ENCODE results near the gene ARID3A. TPM values are rescaled to one million over a fixed set of nuclear protein-coding genes. Genes with fewer than 3 reads are reported as not detected.

ARID3A gene
- total and polyA plus RNA-seq, 2 of the 13 experiments (the other 11 are each of a cell fraction or from before 2014, with no cell fraction given) = 71.3 to 77.9 TPM

- H3K9ac ChIP-seq (ENCODE audit: insufficient read depth, low read depth, low read length) = peak overlapping the region; percentile 36; the same call in 1 of the 2 replicates
- ATAC-seq = peak; percentile 3; the same call in 1 of the 3 replicates
- peak overlapping the region in 1 of 3 experiments; percentile 30; a peak in 1 of 6 replicates for H3K4me3 ChIP-seq (replicated peaks in 1 of 3; ENCODE audit: insufficient read depth in 1 of 3, low read depth in 2 of 3, low read length in 3 of 3)
- 0 out of 2 replicates have a peak overlapping the region, but pooled peaks have one; percentile 3 for H3K4me2 ChIP-seq (ENCODE audit: low read depth, low read length)
- 79% methylated on average over 36 of the region's 36 CpGs for WGBS (ENCODE audit: low lambda C conversion rate)
- H3K9me3 ChIP-seq (ENCODE audit: low read length) = no peaks in the 10 kb centered on the region
- no peak overlapping the region for H2AFZ ChIP-seq (ENCODE audit: low read length)
- peaks cover 85% of the 10 kb centered on the region for H3K4me1 ChIP-seq (ENCODE audit: insufficient read depth, low read length)
- FAIRE-seq = no peak
- peak overlapping the region; percentile 74 for H3K27ac ChIP-seq (ENCODE audit: extremely low read length, insufficient read depth, low read length)
- in situ Hi-C loops (cut with HindIII; ENCODE audit: extremely low pct_ligation_motif_present, low pct_unique_long_range_greater_than_20kb) = no loop called here
- H3K27me3 ChIP-seq (ENCODE audit: control insufficient read depth in 1 of 2, insufficient read depth in 2 of 2, low read length in 2 of 2) = no peaks in the 10 kb centered on the region
- ChIA-PET POLR2A (interaction anchor here (0.7 to 4.6 kb wide), 8 partner anchors 12 to 35 kb away, joined by 3 to 35 read pairs (median 4); partner anchors contain the start of gene WDR18), CTCF (ENCODE audit: low intra/inter-chr PET ratio, low total read pairs) (no interaction called here)
- H4K20me1 ChIP-seq (ENCODE audit: insufficient read depth, low read length) = no peaks in the 10 kb centered on the region
- DNase-seq (ENCODE audit: low spot score) = peak; percentile 59
- peaks cover 20 to 43% of the 10 kb centered on the region in 2 experiments; a peak in 4 of 5 replicates for H3K36me3 ChIP-seq (replicated peaks in 1 of 2; ENCODE audit: control insufficient read depth in 1 of 2, insufficient read depth in 2 of 2, low read length in 2 of 2)
- BruUV-seq (replicated peaks) = no TSS peak
- H3K79me2 ChIP-seq (ENCODE audit: insufficient read depth, low read length) = peaks cover 66% of the 10 kb centered on the region
- intact Hi-C loops (cut with micrococcal nuclease; ENCODE audit: unreplicated experiment) = loop anchor here (2.0 kb wide), 1 partner anchor 26 kb away; no protein-coding TSS in a partner anchor
- no peak for TF ChIP-seq GTF2F1 (IDR thresholded peaks at IDR 0.05; ENCODE audit: low read length)
- 0 out of 2 replicates have a peak, but pooled peaks have one; percentile 28 for TF ChIP-seq RCOR2 (CRISPR knock-in tag; IDR thresholded peaks at IDR 0.05)
- no peak for TF ChIP-seq RARA (CRISPR knock-in tag; IDR thresholded peaks at IDR 0.05)
- TF ChIP-seq JUND (CRISPR knock-in tag; IDR thresholded peaks at IDR 0.05) = 0 out of 2 replicates have a peak, but pooled peaks have one; percentile 46
- no peak for TF ChIP-seq ZNF580 (CRISPR knock-in tag; IDR thresholded peaks at IDR 0.05; ENCODE audit: borderline replicate concordance, low read depth)
- no peak for TF ChIP-seq GPBP1L1 (CRISPR knock-in tag; IDR thresholded peaks at IDR 0.05)
- 0 out of 2 replicates have a peak, but pooled peaks have one; percentile 17 for TF ChIP-seq GATAD1 (CRISPR knock-in tag; IDR thresholded peaks at IDR 0.05)
- peak; percentile 21; the same call in 1 of the 2 replicates for TF ChIP-seq SP5 (CRISPR knock-in tag; IDR thresholded peaks at IDR 0.05; ENCODE audit: borderline replicate concordance, low read depth)
- TF ChIP-seq ZNF703 (CRISPR knock-in tag; IDR thresholded peaks at IDR 0.05; ENCODE audit: borderline replicate concordance) = no peak
- TF ChIP-seq ZNF614 (CRISPR knock-in tag; IDR thresholded peaks at IDR 0.05; ENCODE audit: borderline replicate concordance) = no peak
- TF ChIP-seq FOXA1 (IDR thresholded peaks at IDR 0.05) = no peak
- peak; percentile 38; the same call in 1 of the 2 replicates for TF ChIP-seq FOXA1 (CRISPR knock-in tag; IDR thresholded peaks at IDR 0.05)
- TF ChIP-seq ATF3 (CRISPR knock-in tag; IDR thresholded peaks at IDR 0.05) = peak; percentile 82
- TF ChIP-seq ZNF562 (CRISPR knock-in tag; IDR thresholded peaks at IDR 0.05; ENCODE audit: borderline replicate concordance) = no peak
- TF ChIP-seq ETV6 (CRISPR knock-in tag; conservative IDR thresholded peaks at IDR 0.05) = no peak
- no peak for TF ChIP-seq MAFF (IDR thresholded peaks at IDR 0.05; ENCODE audit: low read depth, low read length)
- TF ChIP-seq ZNF770 (CRISPR knock-in tag; IDR thresholded peaks at IDR 0.05) = peak; percentile 94
- peak in 1 of 2 experiments; percentile 48; a peak in 1 of 4 replicates for TF ChIP-seq POLR2A (IDR thresholded peaks at IDR 0.05; ENCODE audit: insufficient read depth in 1 of 2, low read depth in 2 of 2, low read length in 2 of 2)
- TF ChIP-seq CREB1 (IDR thresholded peaks at IDR 0.05) = no peak
- TF ChIP-seq CREB1 (CRISPR knock-in tag; IDR thresholded peaks at IDR 0.05) = peak; percentile 41; the same call in 1 of the 2 replicates
- no peak for TF ChIP-seq TOPORS (CRISPR knock-in tag; IDR thresholded peaks at IDR 0.05)
- no peak for TF ChIP-seq ZNF33A (CRISPR knock-in tag; IDR thresholded peaks at IDR 0.05; ENCODE audit: borderline replicate concordance)
Measured at GRCh38 chr19:958967-959855, 33.4 kb downstream of the ARID3A start.

All from HepG2 (cell line).